ENCODE results near the gene MEIS3. TPM values are rescaled to one million over a fixed set of nuclear protein-coding genes. Genes with fewer than 3 reads are reported as not detected.

Gene MEIS3
- total RNA-seq, 2 experiments from 2014 or later, result 0.47 TPM; not detected in 1

DNA sequence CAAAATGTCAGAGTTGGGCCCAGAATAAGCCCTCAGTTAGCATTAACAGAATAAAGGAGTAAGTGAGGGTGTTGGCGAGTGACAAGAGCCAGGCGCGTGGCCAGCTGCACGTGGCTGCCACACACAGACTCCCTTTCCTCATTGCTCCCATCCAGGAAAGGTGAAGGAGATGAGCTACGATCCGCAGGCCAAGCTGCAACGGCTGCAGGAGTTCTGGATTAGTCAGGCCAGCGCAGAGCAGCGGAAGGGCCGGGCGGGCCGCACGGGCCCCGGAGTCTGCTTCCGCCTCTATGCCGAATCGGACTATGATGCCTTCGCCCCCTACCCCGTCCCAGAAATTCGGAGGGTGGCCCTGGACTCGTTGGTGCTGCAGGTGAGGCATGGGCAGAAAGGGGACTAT is 57.0 kb downstream of the MEIS3 start:
- intact Hi-C loops (cut with DNase I, micrococcal nuclease), result no loop called here
- ChIA-PET POLR2A (no interaction called here), CTCF (interaction anchor here (0.7 to 1.7 kb wide), 3 partner anchors 14 to 375 kb away, joined by 3 to 6 read pairs (median 5); no protein-coding TSS in a partner anchor)
- H3K4me1 Mint-ChIP-seq (ENCODE audit: low read depth), result no peaks in the 10 kb centered on the region
- H3K27ac Mint-ChIP-seq, result no peak overlapping the region
- Histone ChIP-seq H3K4me1 (ENCODE audit: insufficient read depth, low read length) (no peaks in the 10 kb centered on the region), H3K4me3 (ENCODE audit: low read length) (no peak overlapping the region), H3K9me3 (ENCODE audit: control insufficient read depth in 1 of 2, insufficient read depth in 1 of 2, low read length in 2 of 2) (no peaks in the 10 kb centered on the region), H3K27me3 (ENCODE audit: control insufficient read depth in 1 of 2, insufficient read depth in 2 of 2, low read length in 2 of 2) (no peaks in the 10 kb centered on the region), H3K27ac (ENCODE audit: low read depth in 1 of 2, low read length in 2 of 2) (no peak overlapping the region), H3K36me3 (ENCODE audit: insufficient read depth, low read length) (peaks cover 83% of the 10 kb centered on the region)
- DNase-seq (no peak), ATAC-seq (ENCODE audit: poor library complexity) (no peak)
- H3K4me3 Mint-ChIP-seq, result no peak overlapping the region
- H3K36me3 Mint-ChIP-seq (ENCODE audit: low read depth), result peaks cover 89% of the 10 kb centered on the region
- TF ChIP-seq CTCF (IDR thresholded peaks at IDR 0.05), result no peak
- no peaks in the 10 kb centered on the region for H3K27me3 Mint-ChIP-seq
- no peaks in the 10 kb centered on the region for H3K9me3 Mint-ChIP-seq

DNA sequence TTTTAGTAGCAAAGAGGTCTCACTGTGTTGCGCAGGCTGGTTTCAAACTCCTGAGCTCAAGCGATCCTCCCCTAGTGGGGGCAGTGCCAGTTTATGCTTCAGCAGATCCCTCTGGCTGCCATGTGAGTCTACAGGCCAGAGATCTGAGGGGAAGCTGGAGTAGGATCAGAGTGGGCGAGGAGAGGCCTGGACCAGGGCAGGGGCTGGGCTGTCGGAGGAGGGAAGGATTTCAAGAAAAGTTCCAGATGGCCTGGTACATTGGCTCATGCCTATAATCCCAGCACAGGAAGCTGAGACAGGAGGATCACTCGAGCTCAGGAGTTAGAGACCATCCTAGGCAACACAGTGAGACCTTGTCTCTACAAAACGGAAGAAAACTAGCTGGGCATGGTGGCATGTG is 60.4 kb downstream of the MEIS3 start:
- Histone ChIP-seq H3K4me3 (ENCODE audit: low read length) (no peak overlapping the region), H3K4me1 (ENCODE audit: insufficient read depth, low read length) (peaks cover 5% of the 10 kb centered on the region), H3K27me3 (ENCODE audit: control insufficient read depth in 1 of 2, insufficient read depth in 2 of 2, low read length in 2 of 2) (no peaks in the 10 kb centered on the region), H3K27ac (ENCODE audit: low read depth in 1 of 2, low read length in 2 of 2) (no peak overlapping the region), H3K36me3 (ENCODE audit: insufficient read depth, low read length) (peaks cover 89% of the 10 kb centered on the region), H3K9me3 (ENCODE audit: control insufficient read depth in 1 of 2, insufficient read depth in 1 of 2, low read length in 2 of 2) (no peaks in the 10 kb centered on the region)
- Mint-ChIP-seq H3K36me3 (ENCODE audit: low read depth) (peaks cover 90% of the 10 kb centered on the region), H3K27ac (no peak overlapping the region), H3K9me3 (no peaks in the 10 kb centered on the region), H3K4me1 (ENCODE audit: low read depth) (peaks cover 6% of the 10 kb centered on the region), H3K4me3 (no peak overlapping the region), H3K27me3 (no peaks in the 10 kb centered on the region)
- no peak for TF ChIP-seq CTCF (IDR thresholded peaks at IDR 0.05)
- no peak for DNase-seq
- ATAC-seq (ENCODE audit: poor library complexity), result no peak
- intact Hi-C loops (cut with DNase I, micrococcal nuclease), result no loop called here
- ChIA-PET POLR2A (no interaction called here), CTCF (no interaction called here)

DNA sequence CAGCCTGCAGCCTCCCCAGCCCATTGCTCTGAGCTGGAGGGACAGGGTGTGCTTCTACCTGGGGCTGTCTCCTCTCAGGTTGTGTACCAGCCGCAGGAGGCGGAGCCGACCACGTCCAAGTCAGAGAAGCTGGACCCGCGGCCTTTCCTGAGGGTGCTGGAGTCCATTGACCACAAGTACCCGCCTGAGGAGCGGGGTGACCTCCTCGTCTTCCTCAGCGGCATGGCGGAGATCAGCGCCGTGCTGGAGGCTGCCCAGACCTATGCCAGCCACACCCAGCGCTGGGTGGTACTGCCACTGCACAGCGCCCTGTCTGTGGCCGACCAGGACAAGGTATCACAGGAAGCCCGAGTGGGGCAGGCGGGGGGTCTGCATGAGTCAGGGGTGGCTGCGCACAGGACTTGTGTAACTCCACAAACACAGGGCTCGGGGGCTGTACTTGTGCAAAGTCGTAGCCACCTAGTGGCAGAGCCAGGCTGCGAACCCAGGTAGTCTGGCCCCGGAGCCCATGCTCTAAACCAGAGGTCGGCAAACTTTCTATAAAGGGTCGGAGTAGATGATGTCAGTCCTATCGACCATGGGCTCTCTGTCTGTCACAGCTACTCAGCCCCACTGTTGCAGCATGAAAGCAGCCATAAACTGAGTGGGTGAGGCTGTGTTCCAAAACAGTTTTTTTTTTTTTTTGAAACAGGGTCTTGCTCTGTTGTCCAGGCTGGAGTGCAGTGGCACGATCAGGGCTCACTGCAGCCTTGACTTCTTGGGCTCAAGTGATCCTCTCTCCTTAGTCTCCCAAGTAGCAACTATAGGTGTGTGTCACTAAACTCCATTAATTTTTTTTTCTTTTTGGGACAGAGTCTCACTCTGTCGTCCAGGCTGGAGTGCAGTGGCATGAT is 61.3 kb downstream of the MEIS3 start:
- peak in 1 of 14 experiments; percentile 30 for DNase-seq
- ChIA-PET POLR2A (no interaction called here), CTCF (no interaction called here)
- no peak overlapping the region for H3K4me3 Mint-ChIP-seq
- H3K4me1 ChIP-seq (ENCODE audit: insufficient read depth, low read length), result peaks cover 5% of the 10 kb centered on the region
- H3K9me3 Mint-ChIP-seq, result no peaks in the 10 kb centered on the region
- H3K36me3 Mint-ChIP-seq (ENCODE audit: low read depth), result peaks cover 87% of the 10 kb centered on the region
- H3K9me3 ChIP-seq (ENCODE audit: control insufficient read depth in 1 of 2, insufficient read depth in 1 of 2, low read length in 2 of 2), result no peaks in the 10 kb centered on the region
- no peaks in the 10 kb centered on the region for H3K27me3 Mint-ChIP-seq
- TF ChIP-seq CTCF (IDR thresholded peaks at IDR 0.05), result no peak
- no peak overlapping the region for H3K4me3 ChIP-seq (ENCODE audit: low read length)
- no peaks in the 10 kb centered on the region for H3K27me3 ChIP-seq (ENCODE audit: control insufficient read depth in 1 of 2, insufficient read depth in 2 of 2, low read length in 2 of 2)
- peaks cover 6% of the 10 kb centered on the region for H3K4me1 Mint-ChIP-seq (ENCODE audit: low read depth)
- H3K36me3 ChIP-seq (ENCODE audit: insufficient read depth, low read length), result peaks cover 88% of the 10 kb centered on the region
- no peak overlapping the region for H3K27ac ChIP-seq (ENCODE audit: low read depth in 1 of 2, low read length in 2 of 2)
- intact Hi-C loops (cut with DNase I, micrococcal nuclease), result no loop called here
- ATAC-seq (ENCODE audit: poor library complexity), result no peak
- H3K27ac Mint-ChIP-seq, result no peak overlapping the region

Measured in CD4-positive, alpha-beta T cell (primary cell).